ENCODE results near the gene CRYZL1. TPM values are rescaled to one million over a fixed set of nuclear protein-coding genes. Genes with fewer than 3 reads are reported as not detected.

CRYZL1 gene
- polyA plus RNA-seq, 3 donors = 25.9 to 30.6 (median 26.1) TPM

- H4K20me1 ChIP-seq (ENCODE audit: insufficient read depth, low read length) = peaks cover 8% of the 10 kb centered on the region
- H3K36me3 ChIP-seq (replicated peaks in 1 of 2; ENCODE audit: control insufficient read depth in 1 of 2, insufficient read depth in 2 of 2, low read length in 2 of 2) = no peaks in the 10 kb centered on the region
- H3K4me1 ChIP-seq (ENCODE audit: control insufficient read depth in 1 of 2, insufficient read depth in 2 of 2, low read length in 2 of 2) = peaks cover 24 to 35% of the 10 kb centered on the region in 2 donors
- Mint-ChIP-seq H3K9me3 (no peaks in the 10 kb centered on the region), H3K27ac (peak overlapping the region in 1 of 7 donors; percentile 8), H3K4me3 (no peak overlapping the region), H3K36me3 (peaks cover 2 to 3% of the 10 kb centered on the region in 2 donors), H3K27me3 (ENCODE audit: low read depth in 3 of 3) (peaks cover 1 to 7% (median 2%) of the 10 kb centered on the region in 3 donors), H3K4me1 (peaks cover 40% of the 10 kb centered on the region)
- TF ChIP-seq CTCF (IDR thresholded peaks at IDR 0.05) = no peak
- H3K79me2 ChIP-seq (ENCODE audit: insufficient read depth, low read length) = peaks cover 41% of the 10 kb centered on the region
- 96% methylated on average over 6 of the region's 7 CpGs for WGBS (ENCODE audit: insufficient coverage)
- no peak overlapping the region for H3K4me3 ChIP-seq (replicated peaks in 1 of 3; ENCODE audit: low read depth in 2 of 3, low read length in 3 of 3)
- H3K27ac ChIP-seq (ENCODE audit: low read depth in 1 of 2, low read length in 2 of 2) = no peak overlapping the region
- intact Hi-C loops (cut with micrococcal nuclease) = no loop called here
- H3K9me3 ChIP-seq (replicated peaks in 1 of 2; ENCODE audit: control insufficient read depth in 1 of 2, insufficient read depth in 1 of 2, low read length in 2 of 2) = no peaks in the 10 kb centered on the region
- no peaks in the 10 kb centered on the region for H3K27me3 ChIP-seq (ENCODE audit: control insufficient read depth in 2 of 2, insufficient read depth in 2 of 2, low read length in 2 of 2)
- no peak overlapping the region for H3K4me2 ChIP-seq (replicated peaks; ENCODE audit: extremely low read depth, low read length, poor library complexity, severe bottlenecking)
- no peak overlapping the region for H2AFZ ChIP-seq (ENCODE audit: insufficient read depth, low read depth, low read length, poor library complexity, severe bottlenecking)
- no peak overlapping the region for H3K9ac ChIP-seq (ENCODE audit: insufficient read depth, low read length, poor library complexity, severe bottlenecking)
- DNase-seq = no peak
Measured at GRCh38 chr21:33650929-33651509, 9.5 kb upstream of the CRYZL1 start.

- no peak for TF ChIP-seq CTCF (IDR thresholded peaks at IDR 0.05)
- peaks cover 41% of the 10 kb centered on the region for H3K79me2 ChIP-seq (ENCODE audit: insufficient read depth, low read length)
- no peaks in the 10 kb centered on the region for H3K27me3 ChIP-seq (ENCODE audit: control insufficient read depth in 2 of 2, insufficient read depth in 2 of 2, low read length in 2 of 2)
- no peaks in the 10 kb centered on the region for H3K36me3 ChIP-seq (replicated peaks in 1 of 2; ENCODE audit: control insufficient read depth in 1 of 2, insufficient read depth in 2 of 2, low read length in 2 of 2)
- WGBS (ENCODE audit: insufficient coverage) = 80% methylated on average over 1 of the region's 7 CpGs
- H3K27ac ChIP-seq (ENCODE audit: low read depth in 1 of 2, low read length in 2 of 2) = no peak overlapping the region
- no peak overlapping the region for H3K4me2 ChIP-seq (replicated peaks; ENCODE audit: extremely low read depth, low read length, poor library complexity, severe bottlenecking)
- peaks cover 8% of the 10 kb centered on the region for H4K20me1 ChIP-seq (ENCODE audit: insufficient read depth, low read length)
- H2AFZ ChIP-seq (ENCODE audit: insufficient read depth, low read depth, low read length, poor library complexity, severe bottlenecking) = no peak overlapping the region
- H3K36me3 Mint-ChIP-seq = peaks cover 2 to 3% of the 10 kb centered on the region in 2 donors
- intact Hi-C loops (cut with micrococcal nuclease) = no loop called here
- no peak overlapping the region for H3K4me3 Mint-ChIP-seq
- H3K4me1 Mint-ChIP-seq = peaks cover 39% of the 10 kb centered on the region
- no peaks in the 10 kb centered on the region for H3K9me3 ChIP-seq (replicated peaks in 1 of 2; ENCODE audit: control insufficient read depth in 1 of 2, insufficient read depth in 1 of 2, low read length in 2 of 2)
- DNase-seq = no peak
- H3K9me3 Mint-ChIP-seq = no peaks in the 10 kb centered on the region
- no peak overlapping the region for H3K9ac ChIP-seq (ENCODE audit: insufficient read depth, low read length, poor library complexity, severe bottlenecking)
- peaks cover 24 to 34% of the 10 kb centered on the region in 2 donors for H3K4me1 ChIP-seq (ENCODE audit: control insufficient read depth in 1 of 2, insufficient read depth in 2 of 2, low read length in 2 of 2)
- H3K4me3 ChIP-seq (replicated peaks in 1 of 3; ENCODE audit: low read depth in 2 of 3, low read length in 3 of 3) = no peak overlapping the region
- no peak overlapping the region for H3K27ac Mint-ChIP-seq
- peaks cover 1 to 4% (median 2%) of the 10 kb centered on the region in 3 donors for H3K27me3 Mint-ChIP-seq (ENCODE audit: low read depth in 3 of 3)
Measured at GRCh38 chr21:33650230-33650629, 8.7 kb upstream of the CRYZL1 start.
